Activated B cell treated with CpG ODN at 0.5 μM for 24 hours (primary cell): ENCODE results near the gene TMUB2. TPM values are rescaled to one million over a fixed set of nuclear protein-coding genes. Genes with fewer than 3 reads are reported as not detected.

ENCODE experiments used
- ATAC-seq: fragments of 200-7000 bp; cut with Tn5 transposase; one replicate; pipeline ENCODE4 v1.10.0; 2021; ENCODE audit warnings: low read depth, mild to moderate bottlenecking, moderate library complexity
- CTCF ChIA-PET: fragments of 350-600 bp; sonication (Branson Sonifier 250); formaldehyde crosslinking; loops from one replicate; lab custom pipeline; 2021; ENCODE audit warnings: antibody characterized with exemption; lab: Charles Lee
- POLR2A ChIA-PET: fragments of 350-600 bp; sonication (Branson Sonifier 250); formaldehyde crosslinking; loops from one replicate; lab custom pipeline; 2021; ENCODE audit warnings: antibody characterized with exemption; lab: Charles Lee
- DNase-seq: peaks from one replicate; pipeline ENCODE4 v3.0.0; 2022
- H3K27ac Mint-ChIP-seq: one replicate; pipeline ENCODE4 v1.8.0; 2020; ENCODE audit warnings: mixed read lengths
- H3K27me3 Mint-ChIP-seq: one replicate; pipeline ENCODE4 v1.8.0; 2021; ENCODE audit warnings: mixed read lengths
- H3K36me3 Mint-ChIP-seq: one replicate; pipeline ENCODE4 v1.8.0; 2021; ENCODE audit warnings: low read depth, mixed read lengths
- H3K4me1 Mint-ChIP-seq: one replicate; pipeline ENCODE4 v1.8.0; 2021; ENCODE audit warnings: mixed read lengths
- H3K4me3 Mint-ChIP-seq: one replicate; pipeline ENCODE4 v1.8.0; 2020; ENCODE audit warnings: mild to moderate bottlenecking, mixed read lengths
- H3K9me3 Mint-ChIP-seq: one replicate; pipeline ENCODE4 v1.8.0; 2020; ENCODE audit warnings: mixed read lengths
- CTCF ChIP-seq: fragments of 200-600 bp; IDR thresholded peaks from one replicate; pipeline ENCODE4 v1.8.0; 2022; ENCODE audit warnings: antibody characterized with exemption, mild to moderate bottlenecking
- intact Hi-C: fragments of 100-400 bp; cut with micrococcal nuclease; formaldehyde crosslinking; loops from one replicate; pipeline ENCODE4 v1.15.1; 2024
- total RNA-seq: library from RNA; stranded (reverse); gene quantifications from 2 replicates; pipeline ENCODE4 v1.2.3, GENCODE V29; 2022

TMUB2 gene
- total RNA-seq, 1 donor from 2014 or later: 36.0 TPM

- no peaks in the 10 kb centered on the region for H3K4me1 Mint-ChIP-seq
- no peak for TF ChIP-seq CTCF
- H3K9me3 Mint-ChIP-seq: no peaks in the 10 kb centered on the region
- ChIA-PET CTCF (no interaction called here), POLR2A (interaction anchor here (0.6 to 0.7 kb wide), 2 partner anchors 66 to 567 kb away, joined by 3 read pairs; no protein-coding TSS in a partner anchor)
- ATAC-seq (no peak), DNase-seq (no peak)
- no peak overlapping the region for H3K4me3 Mint-ChIP-seq
- no peak overlapping the region for H3K27ac Mint-ChIP-seq
- no peaks in the 10 kb centered on the region for H3K27me3 Mint-ChIP-seq
- no peaks in the 10 kb centered on the region for H3K36me3 Mint-ChIP-seq
- intact Hi-C loops: no loop called here
These were observed 31.3 kb upstream of the TMUB2 start for GRCh38 chr17:44155488-44155887.

DNA sequence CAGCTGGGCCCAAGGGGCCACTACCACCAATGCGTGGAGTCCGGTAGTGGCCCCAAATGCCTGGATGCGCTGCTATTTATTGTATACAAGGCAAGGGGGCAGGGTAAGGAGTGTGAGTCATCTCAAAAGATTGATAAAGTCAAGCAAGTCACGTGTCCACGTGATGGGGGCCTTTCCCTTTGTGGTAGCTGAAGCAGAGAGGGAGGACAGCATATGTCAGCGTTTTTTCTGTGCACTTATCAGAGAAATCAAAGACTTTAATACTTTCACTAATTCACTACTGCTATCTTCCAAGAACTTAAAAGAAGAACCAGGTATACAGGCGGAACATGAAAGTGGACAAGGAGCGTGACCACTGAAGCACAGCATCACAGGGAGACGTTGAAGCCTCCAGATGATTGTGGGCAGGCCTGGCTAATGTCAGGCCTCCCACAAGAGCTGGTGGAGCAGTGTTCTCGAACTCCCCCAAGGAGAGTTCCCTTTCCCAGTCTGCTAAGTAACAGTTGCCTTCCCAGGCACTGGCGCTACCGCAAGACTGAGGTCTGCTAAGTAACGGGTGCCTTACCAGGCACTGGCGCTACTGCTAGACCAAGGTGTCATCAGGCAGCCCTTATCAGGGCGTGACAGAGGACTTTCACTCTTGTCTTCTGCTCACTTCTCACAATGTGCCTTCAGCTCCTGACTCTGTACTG, 27.1 kb upstream of the TMUB2 start:
- Mint-ChIP-seq H3K4me3 (no peak overlapping the region), H3K9me3 (no peaks in the 10 kb centered on the region), H3K27me3 (no peaks in the 10 kb centered on the region), H3K36me3 (no peaks in the 10 kb centered on the region), H3K27ac (no peak overlapping the region), H3K4me1 (no peaks in the 10 kb centered on the region)
- ChIA-PET POLR2A (interaction anchor here (0.8 kb wide), 1 partner anchor 31 kb away, joined by 3 read pairs; no protein-coding TSS in a partner anchor), CTCF (no interaction called here)
- TF ChIP-seq CTCF: no peak
- no peak for ATAC-seq
- intact Hi-C loops: no loop called here
- DNase-seq: no peak

DNA sequence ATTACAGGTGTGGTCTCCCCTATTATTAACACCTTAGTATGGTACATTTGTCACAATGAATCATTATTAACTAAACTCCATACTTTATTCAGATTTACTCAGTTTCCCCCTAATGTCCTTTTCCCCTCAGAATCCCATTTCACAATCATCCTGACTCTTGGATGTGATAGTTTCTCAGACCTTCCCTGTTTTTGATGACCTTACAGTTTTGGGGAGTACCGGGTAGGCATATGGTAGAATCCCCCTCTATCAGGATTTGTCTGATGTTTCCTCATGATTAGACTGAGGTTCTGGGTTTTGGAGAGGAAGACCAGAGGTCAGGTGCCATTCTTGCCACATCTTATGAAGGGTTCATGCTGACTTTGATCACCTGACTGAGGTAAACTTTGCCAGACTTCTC, 22.3 kb upstream of the TMUB2 start:
- H3K9me3 Mint-ChIP-seq: no peaks in the 10 kb centered on the region
- ATAC-seq (no peak), DNase-seq (no peak)
- ChIA-PET CTCF (no interaction called here), POLR2A (no interaction called here)
- H3K4me1 Mint-ChIP-seq: peaks cover 5% of the 10 kb centered on the region
- H3K36me3 Mint-ChIP-seq: no peaks in the 10 kb centered on the region
- H3K27me3 Mint-ChIP-seq: no peaks in the 10 kb centered on the region
- TF ChIP-seq CTCF: no peak
- intact Hi-C loops: no loop called here
- no peak overlapping the region for H3K4me3 Mint-ChIP-seq
- no peak overlapping the region for H3K27ac Mint-ChIP-seq

DNA sequence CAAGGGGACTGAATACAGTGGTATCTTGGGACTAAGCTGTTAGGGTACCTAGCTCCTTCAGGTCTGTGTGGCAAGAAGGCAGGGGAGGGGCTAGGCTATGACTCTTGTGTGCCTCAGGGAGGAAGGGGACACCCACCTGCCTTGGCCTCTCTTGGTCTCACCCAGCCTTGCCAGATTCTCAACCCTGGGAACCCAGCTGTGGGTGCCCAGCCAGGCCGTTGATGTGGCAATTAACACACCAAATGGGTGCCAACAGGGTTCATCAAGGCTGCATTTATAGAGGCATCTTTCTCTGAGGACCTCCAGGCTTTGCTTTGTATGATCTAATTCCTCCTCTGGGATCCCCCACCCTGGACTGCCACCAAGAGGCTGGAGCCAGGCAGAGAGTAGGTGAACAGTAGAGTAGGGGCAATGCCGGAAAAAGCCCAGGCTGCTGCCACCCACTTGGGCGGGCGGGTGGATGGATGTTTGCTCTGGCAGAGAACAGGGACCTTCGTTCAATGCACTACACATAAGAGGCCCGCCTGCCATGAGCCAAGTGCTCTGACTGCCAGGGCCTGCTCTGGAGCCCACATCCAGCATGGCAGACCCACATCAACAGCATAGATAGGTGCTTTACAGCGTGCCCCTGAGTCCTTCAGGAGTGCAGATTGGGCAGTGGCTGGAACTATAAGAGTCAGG, 19.5 kb upstream of the TMUB2 start:
- no peak for TF ChIP-seq CTCF
- ATAC-seq (no peak), DNase-seq (no peak)
- intact Hi-C loops: loop anchor here (5.0 kb wide), 1 partner anchor 125 kb away; no protein-coding TSS in a partner anchor
- peaks cover 9% of the 10 kb centered on the region for H3K4me1 Mint-ChIP-seq
- CTCF ChIA-PET: interaction anchor here (0.5 to 1.3 kb wide), 4 partner anchors 44 to 289 kb away, joined by 3 to 8 read pairs (median 6); partner anchors contain the start of gene HDAC5
- H3K27ac Mint-ChIP-seq: no peak overlapping the region
- H3K27me3 Mint-ChIP-seq: no peaks in the 10 kb centered on the region
- no peaks in the 10 kb centered on the region for H3K36me3 Mint-ChIP-seq
- H3K9me3 Mint-ChIP-seq: no peaks in the 10 kb centered on the region
- H3K4me3 Mint-ChIP-seq: no peak overlapping the region
- POLR2A ChIA-PET: no interaction called here

DNA sequence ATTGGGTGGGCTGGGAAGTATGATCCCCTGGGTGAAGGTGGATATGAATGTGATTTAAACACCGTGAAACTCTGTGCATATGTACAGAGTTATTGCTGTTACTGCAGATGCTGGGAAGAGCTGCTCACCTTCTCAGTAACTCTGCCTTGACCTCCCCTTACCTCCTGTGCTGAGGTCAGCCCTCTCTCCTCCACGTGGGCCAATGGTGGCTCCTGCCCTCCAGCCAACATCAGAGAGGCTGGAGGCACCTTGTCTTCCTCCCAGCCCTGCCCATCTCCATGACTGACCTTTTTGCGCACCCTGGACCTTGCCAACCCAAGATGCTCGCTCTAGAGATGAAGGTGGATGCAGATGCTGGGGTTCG, 16.7 kb upstream of the TMUB2 start:
- Mint-ChIP-seq H3K4me1 (peaks cover 9% of the 10 kb centered on the region), H3K36me3 (peaks cover 2% of the 10 kb centered on the region), H3K27me3 (no peaks in the 10 kb centered on the region), H3K4me3 (no peak overlapping the region), H3K27ac (no peak overlapping the region), H3K9me3 (no peaks in the 10 kb centered on the region)
- DNase-seq: no peak
- ChIA-PET POLR2A (no interaction called here), CTCF (no interaction called here)
- no peak for TF ChIP-seq CTCF
- ATAC-seq: no peak
- intact Hi-C loops: no loop called here
